Measurements from ENCODE around the gene VAV2. TPM values are rescaled to one million over a fixed set of nuclear protein-coding genes. Genes with fewer than 3 reads are reported as not detected.
A peak's percentile ranks its signal among the peaks of the same experiment; 100 is the strongest.

The VAV2 gene
- total and polyA plus RNA-seq, 12 donors, result 3.3 to 96.2 (median 31.2) TPM

GRCh38 chr9:133715866-133716563 lies 276.1 kb downstream of the VAV2 start:
- H3K27ac ChIP-seq, result peak overlapping the region in 4 of 5 donors; percentile 36 to 92 (median 54)
- H3K27me3 ChIP-seq, result no peaks in the 10 kb centered on the region
- no peak overlapping the region for H3K4me3 ChIP-seq
- intact Hi-C loops (cut with DNase I), result loop anchor here (5.0 to 10.0 kb wide), 2 partner anchors 141 to 189 kb away; no protein-coding TSS in a partner anchor
- WGBS, 4 donors, result 40 to 70% (median 61%) methylated on average over 1 to 21 of the region's 21 CpGs
- H3K4me1 ChIP-seq (replicated peaks in 1 of 2), result peaks cover 0 to 11% of the 10 kb centered on the region in 2 donors
- DNase-seq, result peak in 2 of 7 donors; percentile 19 to 26
- no peaks in the 10 kb centered on the region for H3K36me3 ChIP-seq (replicated peaks in 1 of 2)
- H3K9me3 ChIP-seq (replicated peaks in 1 of 3), result no peaks in the 10 kb centered on the region
- TF ChIP-seq POLR2A (IDR thresholded peaks at IDR 0.05), result no peak
- peak in 3 of 6 experiments; percentile 29 to 42 (median 29) for TF ChIP-seq CTCF (IDR thresholded peaks at IDR 0.05)

- no peaks in the 10 kb centered on the region for H3K27me3 ChIP-seq
- H3K4me3 ChIP-seq, result no peak overlapping the region
- H3K27ac ChIP-seq, result peak overlapping the region in 4 of 5 donors; percentile 36 to 92 (median 54)
- H3K4me1 ChIP-seq (replicated peaks in 1 of 2), result peaks cover 0 to 11% of the 10 kb centered on the region in 2 donors
- no peaks in the 10 kb centered on the region for H3K36me3 ChIP-seq (replicated peaks in 1 of 2)
- WGBS, 4 donors, result 37 to 69% (median 55%) methylated on average over 12 to 23 of the region's 23 CpGs
- no peak for TF ChIP-seq CTCF (IDR thresholded peaks at IDR 0.05)
- TF ChIP-seq POLR2A (IDR thresholded peaks at IDR 0.05), result no peak
- no peaks in the 10 kb centered on the region for H3K9me3 ChIP-seq (replicated peaks in 1 of 3)
- peak in 5 of 7 donors; percentile 35 to 69 (median 45) for DNase-seq
- intact Hi-C loops (cut with DNase I), result loop anchor here (5.0 to 10.0 kb wide), 2 partner anchors 141 to 188 kb away; no protein-coding TSS in a partner anchor
Observed at GRCh38 chr9:133715295-133715865, 276.7 kb downstream of the VAV2 start.

DNA sequence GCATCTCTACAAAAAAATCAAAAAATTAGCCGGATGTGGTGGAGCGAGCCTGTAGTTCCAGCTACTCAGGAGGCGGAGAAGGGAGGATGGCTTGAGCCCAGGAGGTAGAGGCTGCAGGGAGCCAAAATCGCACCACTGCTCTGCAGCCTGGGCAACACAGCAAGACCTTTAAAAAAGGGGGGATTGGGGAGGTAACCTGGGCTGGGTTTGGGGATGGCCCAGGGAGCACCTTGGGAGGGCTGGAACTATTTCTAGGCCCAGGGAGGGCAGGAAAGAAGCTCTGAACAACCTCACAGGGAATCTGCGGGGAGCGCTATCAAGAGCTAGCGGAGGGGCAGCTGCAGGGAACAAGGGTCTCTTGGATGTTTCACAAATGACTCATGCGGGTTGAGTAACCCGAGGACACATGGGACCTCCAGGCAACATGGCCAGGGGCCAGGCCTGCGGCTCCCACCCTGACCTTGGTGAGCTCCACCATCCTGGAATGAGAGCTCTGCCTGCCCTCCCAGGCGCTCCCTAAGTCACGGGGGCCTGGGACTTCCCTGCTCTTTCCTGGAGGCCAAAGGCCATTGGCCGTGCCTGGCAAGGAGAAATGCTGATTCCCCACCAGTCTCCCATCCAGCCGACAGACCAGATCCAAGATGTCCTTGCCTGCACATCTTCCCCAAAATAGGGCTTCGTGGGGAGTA lies 277.4 kb downstream of the VAV2 start:
- Histone ChIP-seq H3K36me3 (replicated peaks in 1 of 2) (no peaks in the 10 kb centered on the region), H3K27ac (peak overlapping the region in 3 of 5 donors; percentile 59 to 92 (median 66)), H3K4me3 (no peak overlapping the region), H3K4me1 (replicated peaks in 1 of 2) (peaks cover 0 to 11% of the 10 kb centered on the region in 2 donors), H3K9me3 (replicated peaks in 1 of 3) (no peaks in the 10 kb centered on the region), H3K27me3 (no peaks in the 10 kb centered on the region)
- peak in 6 of 7 donors; percentile 50 to 80 (median 66) for DNase-seq
- no peak for TF ChIP-seq POLR2A (IDR thresholded peaks at IDR 0.05)
- no peak for TF ChIP-seq CTCF (IDR thresholded peaks at IDR 0.05)
- 59 to 85% (median 62%) methylated on average over 10 to 15 of the region's 15 CpGs for WGBS, 4 donors
- intact Hi-C loops (cut with DNase I), result loop anchor here (5.0 to 10.0 kb wide), 2 partner anchors 140 to 187 kb away; no protein-coding TSS in a partner anchor

Data from adrenal gland (tissue), 12 donors.